Measurements from ENCODE around the gene RNGTT.
A peak's percentile ranks its signal among the peaks of the same experiment; 100 is the strongest.
"Not testable (repeated sequence)": the region's sequence is repeated elsewhere in the genome, so short reads cannot be mapped to it uniquely, and the experiment has no call there.

Gene RNGTT

DNA sequence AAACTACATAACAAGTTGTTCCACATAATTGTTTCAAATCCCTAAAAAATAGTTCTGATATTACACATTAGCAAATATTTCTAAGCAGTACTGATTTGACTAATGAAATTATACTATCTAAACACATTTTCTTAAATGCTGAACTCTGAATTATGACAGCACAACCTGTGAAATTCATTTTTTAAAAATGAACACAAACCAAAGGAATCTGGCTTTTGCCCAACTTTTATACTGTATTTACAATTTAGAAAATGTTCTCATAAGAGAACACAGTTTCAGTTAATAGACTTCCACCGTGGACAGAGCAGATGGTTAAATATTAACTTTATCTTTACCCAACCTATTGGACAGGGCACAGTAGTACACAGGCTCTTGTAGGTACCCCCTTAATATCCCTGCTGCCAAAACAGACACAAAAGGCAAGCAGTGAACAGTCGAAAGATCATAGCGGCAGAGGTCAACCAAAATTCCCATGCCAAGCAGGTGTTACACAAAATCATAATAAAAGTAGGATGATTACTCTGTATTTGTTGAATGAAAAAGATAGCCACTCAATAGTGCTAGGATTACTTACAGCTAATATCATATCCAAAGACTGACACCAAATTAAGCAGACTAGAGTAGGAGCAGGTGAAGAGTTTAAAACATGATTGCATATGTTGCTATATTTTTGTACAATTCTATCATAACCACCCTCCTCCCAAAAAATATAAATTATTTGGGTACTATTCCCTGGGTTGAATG is 122.5 kb downstream of the RNGTT start:
- no peak for DNase-seq (ENCODE audit: low read depth)
- H3K4me3 ChIP-seq (ENCODE audit: control insufficient read depth, low read depth, low read length): no peak overlapping the region
- TF ChIP-seq, protein P1, sequence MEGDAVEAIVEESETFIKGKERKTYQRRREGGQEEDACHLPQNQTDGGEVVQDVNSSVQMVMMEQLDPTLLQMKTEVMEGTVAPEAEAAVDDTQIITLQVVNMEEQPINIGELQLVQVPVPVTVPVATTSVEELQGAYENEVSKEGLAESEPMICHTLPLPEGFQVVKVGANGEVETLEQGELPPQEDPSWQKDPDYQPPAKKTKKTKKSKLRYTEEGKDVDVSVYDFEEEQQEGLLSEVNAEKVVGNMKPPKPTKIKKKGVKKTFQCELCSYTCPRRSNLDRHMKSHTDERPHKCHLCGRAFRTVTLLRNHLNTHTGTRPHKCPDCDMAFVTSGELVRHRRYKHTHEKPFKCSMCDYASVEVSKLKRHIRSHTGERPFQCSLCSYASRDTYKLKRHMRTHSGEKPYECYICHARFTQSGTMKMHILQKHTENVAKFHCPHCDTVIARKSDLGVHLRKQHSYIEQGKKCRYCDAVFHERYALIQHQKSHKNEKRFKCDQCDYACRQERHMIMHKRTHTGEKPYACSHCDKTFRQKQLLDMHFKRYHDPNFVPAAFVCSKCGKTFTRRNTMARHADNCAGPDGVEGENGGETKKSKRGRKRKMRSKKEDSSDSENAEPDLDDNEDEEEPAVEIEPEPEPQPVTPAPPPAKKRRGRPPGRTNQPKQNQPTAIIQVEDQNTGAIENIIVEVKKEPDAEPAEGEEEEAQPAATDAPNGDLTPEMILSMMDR (IDR thresholded peaks at IDR 0.05; ENCODE audit: control insufficient read depth, insufficient read depth, low read depth, low read length, missing control alignments): no peak

DNA sequence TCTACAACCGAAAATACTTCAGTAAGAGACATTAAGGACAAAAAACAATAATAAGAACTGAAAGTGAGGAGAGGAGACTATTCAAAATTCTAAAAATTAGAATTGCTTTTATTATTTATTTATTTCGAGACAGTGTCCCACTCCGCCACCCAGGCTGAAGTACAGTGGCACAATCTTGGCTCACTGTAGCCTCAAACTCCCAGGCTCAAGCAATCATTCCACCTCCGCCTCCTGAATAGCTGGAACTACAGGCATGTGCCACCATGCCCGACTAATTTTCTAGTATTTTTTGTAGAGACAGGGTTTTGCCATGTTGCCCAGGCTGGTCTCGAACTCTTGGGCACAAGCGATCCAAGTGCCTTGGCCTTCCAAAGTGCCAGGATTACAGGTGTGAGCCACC is 123.1 kb downstream of the RNGTT start:
- no peak overlapping the region for H3K4me3 ChIP-seq (ENCODE audit: control insufficient read depth, low read depth, low read length)
- no peak for DNase-seq (ENCODE audit: low read depth)
- TF ChIP-seq, protein P1 (IDR thresholded peaks at IDR 0.05; ENCODE audit: control insufficient read depth, insufficient read depth, low read depth, low read length, missing control alignments): no peak

DNA sequence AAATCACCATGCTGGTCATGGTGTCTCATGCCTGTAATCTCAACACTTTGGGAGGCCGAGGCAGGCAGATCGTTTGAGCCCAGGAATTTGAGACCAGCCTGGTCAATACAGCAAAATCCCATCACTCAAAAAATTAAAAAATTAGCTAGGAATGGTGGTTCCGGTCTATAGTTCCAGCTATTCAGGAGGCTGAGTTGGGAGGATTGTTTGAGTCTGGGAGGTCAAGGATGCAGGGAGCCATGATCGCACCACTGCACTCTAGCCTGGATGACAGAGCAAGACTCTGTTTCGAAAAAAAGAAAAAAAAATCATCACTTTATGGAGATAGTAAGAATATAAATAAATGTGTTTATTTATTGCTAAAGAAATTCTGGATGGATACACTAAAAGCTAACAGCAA is 124.1 kb downstream of the RNGTT start:
- H3K4me3 ChIP-seq (ENCODE audit: control insufficient read depth, low read depth, low read length): no peak overlapping the region
- TF ChIP-seq, protein P1 (IDR thresholded peaks at IDR 0.05; ENCODE audit: control insufficient read depth, insufficient read depth, low read depth, low read length, missing control alignments): no peak
- DNase-seq (ENCODE audit: low read depth): no peak

DNA sequence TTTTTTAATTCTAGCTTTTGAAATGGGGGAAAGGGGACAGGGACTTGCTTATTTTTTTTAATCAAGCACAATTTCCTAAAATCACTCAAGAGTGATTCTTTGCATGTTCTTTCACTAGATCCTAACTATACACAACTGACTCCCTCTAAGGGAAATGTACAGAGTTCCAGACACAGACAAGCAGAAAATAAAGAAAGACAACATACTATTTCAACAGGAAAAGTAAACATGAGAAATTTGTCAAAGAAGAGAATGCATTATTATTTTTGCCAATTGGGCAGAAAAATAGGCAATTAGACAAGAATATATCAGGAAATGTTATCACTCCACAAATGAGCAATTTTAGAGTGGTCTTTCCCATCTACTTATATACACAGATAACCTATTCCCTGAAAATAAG is 128.2 kb downstream of the RNGTT start:
- H3K4me3 ChIP-seq (ENCODE audit: control insufficient read depth, low read depth, low read length): no peak overlapping the region
- TF ChIP-seq, protein P1 (IDR thresholded peaks at IDR 0.05; ENCODE audit: control insufficient read depth, insufficient read depth, low read depth, low read length, missing control alignments): no peak
- DNase-seq (ENCODE audit: low read depth): no peak

DNA sequence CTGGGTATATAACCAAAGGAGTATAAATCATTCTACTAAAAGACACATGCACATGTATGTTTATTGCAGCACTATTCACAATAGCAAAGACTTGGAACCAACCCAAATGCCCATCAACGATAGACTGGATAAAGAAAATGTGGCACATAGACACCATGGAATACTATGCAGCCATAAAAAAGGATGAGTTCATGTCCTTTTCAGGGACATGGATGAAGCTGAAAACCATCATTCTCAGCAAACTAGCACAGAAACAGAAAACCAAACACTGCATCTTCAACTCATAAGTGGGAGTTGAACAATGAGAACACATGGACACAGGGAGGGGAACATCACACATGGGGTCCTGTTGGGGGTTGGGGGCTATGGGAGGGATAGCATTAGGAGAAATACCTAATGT is 130.3 kb downstream of the RNGTT start:
- not testable (repeated sequence) for H3K4me3 ChIP-seq (ENCODE audit: control insufficient read depth, low read depth, low read length); DNase-seq (ENCODE audit: low read depth)

DNA sequence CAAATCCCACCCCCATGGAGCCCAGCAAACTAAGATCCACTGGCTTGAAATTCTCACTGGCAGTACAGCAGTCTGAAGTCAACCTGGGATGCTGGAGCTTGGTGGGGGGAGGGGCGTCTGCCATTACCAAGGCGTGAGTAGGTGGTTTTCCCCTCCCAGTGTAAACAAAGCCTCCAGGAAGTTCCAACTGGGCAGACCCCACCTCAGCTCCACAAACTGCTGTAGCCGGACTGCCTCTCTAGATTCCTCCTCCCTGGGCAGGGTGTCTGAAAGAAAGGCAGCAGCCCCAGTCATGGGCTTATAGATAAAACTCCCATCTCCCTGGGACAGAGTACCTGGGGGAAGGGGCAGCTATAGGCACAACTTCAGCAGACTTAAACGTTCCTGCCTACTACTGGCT is 135.8 kb downstream of the RNGTT start:
- DNase-seq (ENCODE audit: low read depth); H3K4me3 ChIP-seq (ENCODE audit: control insufficient read depth, low read depth, low read length): not testable (repeated sequence)

DNA sequence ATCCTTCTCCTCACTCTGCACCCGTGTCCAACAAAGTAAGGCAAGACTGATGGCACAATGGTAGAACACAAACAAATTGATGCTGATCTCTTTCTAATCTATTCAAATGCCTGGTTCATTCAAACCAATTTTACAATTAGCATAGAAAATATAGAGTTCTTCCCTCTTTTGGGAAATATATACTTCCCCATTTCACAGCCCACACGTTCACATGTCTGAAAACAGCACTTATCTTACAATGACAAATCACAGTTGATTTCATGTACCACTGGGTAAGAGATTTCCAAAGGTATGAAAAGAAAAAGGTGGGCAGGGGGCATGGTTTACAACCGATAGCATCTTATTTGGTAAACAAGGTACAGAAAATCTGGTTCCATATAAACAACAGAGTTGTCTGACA is 137.6 kb downstream of the RNGTT start:
- TF ChIP-seq, protein P1 (IDR thresholded peaks at IDR 0.05; ENCODE audit: control insufficient read depth, insufficient read depth, low read depth, low read length, missing control alignments): no peak
- no peak for DNase-seq (ENCODE audit: low read depth)

DNA sequence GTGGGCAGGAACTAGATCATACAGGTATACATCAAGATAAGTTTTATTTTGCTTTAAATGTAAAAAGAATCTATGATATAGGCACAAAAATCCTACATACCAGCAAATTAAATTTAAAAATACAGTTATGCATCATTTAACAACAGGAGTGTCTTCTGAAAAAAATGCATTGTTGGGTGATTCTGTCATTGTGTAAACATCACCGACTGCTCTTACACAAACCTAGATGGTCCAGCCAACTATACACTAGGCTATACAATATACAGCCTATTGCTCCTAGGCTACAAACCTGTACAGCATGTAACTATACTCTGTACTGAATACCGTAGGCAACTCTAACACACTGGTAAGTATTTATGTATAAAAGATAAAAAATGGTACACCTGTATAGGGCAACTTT is 139.4 kb downstream of the RNGTT start:
- TF ChIP-seq, protein P1 (IDR thresholded peaks at IDR 0.05; ENCODE audit: control insufficient read depth, insufficient read depth, low read depth, low read length, missing control alignments): no peak
- H3K4me3 ChIP-seq (ENCODE audit: control insufficient read depth, low read depth, low read length): no peak overlapping the region
- DNase-seq (ENCODE audit: low read depth): peak; percentile 4

More for the DNA sequence above, 137.6 kb downstream of the RNGTT start:
- no peak overlapping the region for H3K4me3 ChIP-seq (ENCODE audit: control insufficient read depth, low read depth, low read length)
